ENCODE data around the gene SUGP2. TPM values are rescaled to one million over a fixed set of nuclear protein-coding genes. Genes with fewer than 3 reads are reported as not detected.

SUGP2 gene
- total and polyA plus RNA-seq, 2 of the 13 experiments (the other 11 are each of a cell fraction or from before 2014, with no cell fraction given) = 40.6 to 57.7 TPM

- TF ChIP-seq, protein P1, sequence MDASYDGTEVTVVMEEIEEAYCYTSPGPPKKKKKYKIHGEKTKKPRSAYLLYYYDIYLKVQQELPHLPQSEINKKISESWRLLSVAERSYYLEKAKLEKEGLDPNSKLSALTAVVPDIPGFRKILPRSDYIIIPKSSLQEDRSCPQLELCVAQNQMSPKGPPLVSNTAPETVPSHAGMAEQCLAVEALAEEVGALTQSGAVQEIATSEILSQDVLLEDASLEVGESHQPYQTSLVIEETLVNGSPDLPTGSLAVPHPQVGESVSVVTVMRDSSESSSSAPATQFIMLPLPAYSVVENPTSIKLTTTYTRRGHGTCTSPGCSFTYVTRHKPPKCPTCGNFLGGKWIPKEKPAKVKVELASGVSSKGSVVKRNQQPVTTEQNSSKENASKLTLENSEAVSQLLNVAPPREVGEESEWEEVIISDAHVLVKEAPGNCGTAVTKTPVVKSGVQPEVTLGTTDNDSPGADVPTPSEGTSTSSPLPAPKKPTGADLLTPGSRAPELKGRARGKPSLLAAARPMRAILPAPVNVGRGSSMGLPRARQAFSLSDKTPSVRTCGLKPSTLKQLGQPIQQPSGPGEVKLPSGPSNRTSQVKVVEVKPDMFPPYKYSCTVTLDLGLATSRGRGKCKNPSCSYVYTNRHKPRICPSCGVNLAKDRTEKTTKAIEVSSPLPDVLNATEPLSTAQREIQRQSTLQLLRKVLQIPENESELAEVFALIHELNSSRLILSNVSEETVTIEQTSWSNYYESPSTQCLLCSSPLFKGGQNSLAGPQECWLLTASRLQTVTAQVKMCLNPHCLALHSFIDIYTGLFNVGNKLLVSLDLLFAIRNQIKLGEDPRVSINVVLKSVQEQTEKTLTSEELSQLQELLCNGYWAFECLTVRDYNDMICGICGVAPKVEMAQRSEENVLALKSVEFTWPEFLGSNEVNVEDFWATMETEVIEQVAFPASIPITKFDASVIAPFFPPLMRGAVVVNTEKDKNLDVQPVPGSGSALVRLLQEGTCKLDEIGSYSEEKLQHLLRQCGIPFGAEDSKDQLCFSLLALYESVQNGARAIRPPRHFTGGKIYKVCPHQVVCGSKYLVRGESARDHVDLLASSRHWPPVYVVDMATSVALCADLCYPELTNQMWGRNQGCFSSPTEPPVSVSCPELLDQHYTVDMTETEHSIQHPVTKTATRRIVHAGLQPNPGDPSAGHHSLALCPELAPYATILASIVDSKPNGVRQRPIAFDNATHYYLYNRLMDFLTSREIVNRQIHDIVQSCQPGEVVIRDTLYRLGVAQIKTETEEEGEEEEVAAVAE (CRISPR knock-in tag; IDR thresholded peaks at IDR 0.05; ENCODE audit: borderline replicate concordance) = 0 out of 2 replicates have a peak, but pooled peaks have one; percentile 28
- 0 out of 2 replicates have a peak, but pooled peaks have one; percentile 32 for TF ChIP-seq ONECUT2 (CRISPR knock-in tag; IDR thresholded peaks at IDR 0.05)
- TF ChIP-seq CEBPG (CRISPR knock-in tag; IDR thresholded peaks at IDR 0.05) = peak; percentile 58
- 0 out of 2 replicates have a peak, but pooled peaks have one; percentile 15 for TF ChIP-seq HOXA3 (CRISPR knock-in tag; IDR thresholded peaks at IDR 0.05)
- TF ChIP-seq HDAC2 (CRISPR knock-in tag; IDR thresholded peaks at IDR 0.05) = peak; percentile 51; the same call in 1 of the 2 replicates
- no peak for TF ChIP-seq POLR2AphosphoS2 (IDR thresholded peaks at IDR 0.05; ENCODE audit: low read depth, low read length)
- no peak for TF ChIP-seq PHB2 (IDR thresholded peaks at IDR 0.05; ENCODE audit: partially characterized antibody)
- TF ChIP-seq ZMYM4 (CRISPR knock-in tag; IDR thresholded peaks at IDR 0.05) = 0 out of 2 replicates have a peak, but pooled peaks have one; percentile 19
- TF ChIP-seq CEBPB (IDR thresholded peaks at IDR 0.05; ENCODE audit: borderline replicate concordance, low read depth, low read length) = peak; percentile 63; the same call in 1 of the 2 replicates
- TF ChIP-seq HDAC1 (CRISPR knock-in tag; IDR thresholded peaks at IDR 0.05) = peak; percentile 9; the same call in 1 of the 2 replicates
- TF ChIP-seq GTF3A (CRISPR knock-in tag; conservative IDR thresholded peaks at IDR 0.05) = no peak
- TF ChIP-seq PTBP1 (IDR thresholded peaks at IDR 0.05; ENCODE audit: low read depth, low read length, poor library complexity, severe bottlenecking) = no peak
These were observed 54.7 kb downstream of the SUGP2 start (continued) for GRCh38 chr19:18978616-18979015.
